ENCODE data around the gene UBE2G1. TPM values are rescaled to one million over a fixed set of nuclear protein-coding genes. Genes with fewer than 3 reads are reported as not detected.

The UBE2G1 gene
- total RNA-seq, 4 donors from 2014 or later, result 152 to 217 (median 180) TPM

DNA sequence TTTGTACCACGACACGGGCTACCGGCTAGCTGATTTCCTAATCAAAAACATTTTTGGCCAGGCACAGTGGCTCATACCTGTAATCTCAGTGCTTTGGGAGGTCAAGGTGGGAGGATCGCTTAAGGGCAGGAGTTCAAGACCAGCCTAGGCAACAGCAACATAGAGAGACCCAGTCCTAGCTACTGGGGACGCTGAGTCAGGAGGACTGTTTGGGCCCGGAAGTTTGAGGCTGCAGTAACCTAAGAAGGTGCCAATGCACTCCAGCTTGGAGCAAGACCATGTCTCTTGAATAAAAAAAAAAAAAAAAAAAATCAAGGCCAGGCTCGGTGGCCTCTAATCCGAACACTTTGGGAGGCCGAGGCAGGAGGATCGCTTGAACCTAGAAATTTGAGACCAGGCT lies 49.8 kb downstream of the UBE2G1 start:
- Histone ChIP-seq H3K9me3 (no peaks in the 10 kb centered on the region), H3K36me3 (peaks cover 0 to 2% of the 10 kb centered on the region in 2 donors), H3K27ac (peak overlapping the region; percentile 67 to 77 (median 72)), H3K4me1 (peaks cover 68 to 89% of the 10 kb centered on the region in 2 donors), H3K4me3 (no peak overlapping the region), H3K27me3 (no peaks in the 10 kb centered on the region)
- in situ Hi-C loops (cut with MboI; ENCODE audit: low sequenced_read_pairs in 4 of 4) (no loop called here), intact Hi-C loops (cut with DNase I; ENCODE audit: low total_unique reads) (no loop called here)
- TF ChIP-seq POLR2A (IDR thresholded peaks at IDR 0.05), result no peak
- TF ChIP-seq, protein P1, sequence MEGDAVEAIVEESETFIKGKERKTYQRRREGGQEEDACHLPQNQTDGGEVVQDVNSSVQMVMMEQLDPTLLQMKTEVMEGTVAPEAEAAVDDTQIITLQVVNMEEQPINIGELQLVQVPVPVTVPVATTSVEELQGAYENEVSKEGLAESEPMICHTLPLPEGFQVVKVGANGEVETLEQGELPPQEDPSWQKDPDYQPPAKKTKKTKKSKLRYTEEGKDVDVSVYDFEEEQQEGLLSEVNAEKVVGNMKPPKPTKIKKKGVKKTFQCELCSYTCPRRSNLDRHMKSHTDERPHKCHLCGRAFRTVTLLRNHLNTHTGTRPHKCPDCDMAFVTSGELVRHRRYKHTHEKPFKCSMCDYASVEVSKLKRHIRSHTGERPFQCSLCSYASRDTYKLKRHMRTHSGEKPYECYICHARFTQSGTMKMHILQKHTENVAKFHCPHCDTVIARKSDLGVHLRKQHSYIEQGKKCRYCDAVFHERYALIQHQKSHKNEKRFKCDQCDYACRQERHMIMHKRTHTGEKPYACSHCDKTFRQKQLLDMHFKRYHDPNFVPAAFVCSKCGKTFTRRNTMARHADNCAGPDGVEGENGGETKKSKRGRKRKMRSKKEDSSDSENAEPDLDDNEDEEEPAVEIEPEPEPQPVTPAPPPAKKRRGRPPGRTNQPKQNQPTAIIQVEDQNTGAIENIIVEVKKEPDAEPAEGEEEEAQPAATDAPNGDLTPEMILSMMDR (IDR thresholded peaks at IDR 0.05 in 4 of 5, conservative IDR thresholded peaks at IDR 0.05 in 1 of 5), result no peak
- DNase-seq, result peak in 1 of 2 donors; percentile 35
- peak; percentile 49 to 70 for ATAC-seq

DNA sequence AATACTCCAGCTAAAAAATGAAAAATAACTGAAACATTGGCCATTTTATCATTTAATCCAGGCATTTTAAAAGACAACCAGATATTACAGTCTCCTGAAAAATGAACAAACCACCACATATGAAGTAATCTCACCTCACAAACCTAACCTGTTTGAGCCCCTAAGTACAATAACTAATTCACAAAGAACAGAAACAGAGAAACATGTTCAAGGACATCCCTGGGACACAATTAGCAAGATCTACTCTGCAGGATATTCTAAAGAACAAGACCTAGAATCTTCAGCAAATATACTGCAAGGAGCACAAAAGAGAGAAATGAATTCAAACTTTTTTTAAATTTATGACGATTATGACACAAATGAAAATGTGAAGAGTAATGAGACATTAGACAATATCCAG lies 51.9 kb downstream of the UBE2G1 start:
- in situ Hi-C loops (cut with MboI; ENCODE audit: low sequenced_read_pairs in 4 of 4), result no loop called here

DNA sequence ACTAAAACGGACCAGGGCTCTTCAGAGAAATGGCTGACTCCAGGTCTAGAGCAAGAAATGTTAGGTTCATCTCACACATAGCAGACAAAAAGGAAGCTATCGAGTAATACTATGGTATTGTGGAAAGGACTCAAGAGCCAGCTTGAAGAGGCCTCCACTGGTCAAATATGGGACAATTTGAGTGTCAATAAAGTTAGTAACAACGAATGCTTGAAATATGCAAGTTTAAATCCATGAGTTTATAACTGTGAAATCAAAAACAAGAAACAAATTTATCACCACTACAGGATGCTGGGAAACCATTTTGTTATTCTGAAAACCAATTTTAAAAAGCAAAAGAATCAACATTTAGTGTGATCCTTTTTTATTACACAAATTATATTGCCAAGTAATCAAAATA lies 52.3 kb downstream of the UBE2G1 start:
- H3K9me3 ChIP-seq, result no peaks in the 10 kb centered on the region
- H3K27ac ChIP-seq, result peak overlapping the region; percentile 38 to 77 (median 66)
- peak overlapping the region in 1 of 4 donors; percentile 44 for H3K4me3 ChIP-seq
- TF ChIP-seq, protein P1 (IDR thresholded peaks at IDR 0.05 in 4 of 5, conservative IDR thresholded peaks at IDR 0.05 in 1 of 5), result no peak
- no peak for TF ChIP-seq POLR2A (IDR thresholded peaks at IDR 0.05)
- peaks cover 84 to 87% of the 10 kb centered on the region in 2 donors for H3K4me1 ChIP-seq
- DNase-seq (no peak), ATAC-seq (no peak)
- in situ Hi-C loops (cut with MboI; ENCODE audit: low sequenced_read_pairs in 4 of 4), result no loop called here
- H3K27me3 ChIP-seq, result no peaks in the 10 kb centered on the region
- no peaks in the 10 kb centered on the region for H3K36me3 ChIP-seq
- intact Hi-C loops (cut with DNase I; ENCODE audit: low total_unique reads), result loop anchor here (5.0 kb wide), 1 partner anchor 98 kb away; no protein-coding TSS in a partner anchor

More for the DNA sequence above, 51.9 kb downstream of the UBE2G1 start:
- Histone ChIP-seq H3K36me3 (peaks cover 0 to 2% of the 10 kb centered on the region in 2 donors), H3K4me3 (no peak overlapping the region), H3K27me3 (no peaks in the 10 kb centered on the region), H3K4me1 (peaks cover 83 to 88% of the 10 kb centered on the region in 2 donors), H3K9me3 (no peaks in the 10 kb centered on the region), H3K27ac (peak overlapping the region; percentile 38 to 77 (median 66))
- TF ChIP-seq POLR2A (IDR thresholded peaks at IDR 0.05), result no peak
- TF ChIP-seq, protein P1 (IDR thresholded peaks at IDR 0.05 in 4 of 5, conservative IDR thresholded peaks at IDR 0.05 in 1 of 5), result no peak
- ATAC-seq (no peak), DNase-seq (no peak)
- intact Hi-C loops (cut with DNase I; ENCODE audit: low total_unique reads), result loop anchor here (5.0 kb wide), 1 partner anchor 98 kb away; no protein-coding TSS in a partner anchor

DNA sequence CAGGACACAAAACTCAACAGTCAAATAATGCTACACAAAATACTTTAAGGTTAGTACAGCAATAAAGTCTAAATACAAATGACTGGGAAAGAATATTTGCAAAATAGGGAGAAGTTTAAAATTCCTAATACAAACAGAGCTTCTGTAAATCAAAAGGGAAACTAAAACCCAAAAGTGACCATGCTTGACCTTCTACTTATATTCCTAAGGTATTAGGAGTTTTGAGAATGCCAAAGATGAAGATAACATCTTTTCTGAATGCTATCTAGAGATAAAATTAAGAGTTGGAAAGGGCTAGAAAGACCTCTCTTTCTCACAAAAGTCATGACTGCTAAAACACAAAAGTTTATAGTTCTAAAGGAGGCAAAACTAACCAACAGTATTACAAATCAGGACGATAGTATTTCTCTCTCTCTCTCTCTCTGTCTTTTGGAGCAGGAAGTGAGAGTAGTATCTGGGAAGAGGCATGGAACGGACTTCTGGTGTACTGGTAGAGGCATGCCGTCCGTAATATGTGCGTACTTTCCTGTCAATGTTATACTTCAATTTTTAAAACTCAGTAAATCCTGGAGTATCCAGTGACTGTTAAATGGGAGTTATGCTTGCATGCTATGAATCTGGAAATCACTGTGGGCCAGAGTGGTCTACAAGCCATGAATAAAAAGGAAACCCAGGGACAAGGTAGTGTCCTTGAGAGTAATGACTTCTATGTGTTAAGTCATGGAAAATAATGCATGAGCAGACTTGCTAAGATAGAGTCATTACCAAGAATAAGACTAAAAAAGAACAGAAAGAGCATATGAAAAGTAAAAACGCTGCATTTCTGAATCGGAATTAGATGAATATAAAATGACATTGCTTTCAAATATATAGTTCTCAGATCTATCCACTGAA lies 53.0 kb downstream of the UBE2G1 start:
- intact Hi-C loops (cut with DNase I; ENCODE audit: low total_unique reads) (loop anchor here (5.0 kb wide), 1 partner anchor 99 kb away; no protein-coding TSS in a partner anchor), in situ Hi-C loops (cut with MboI; ENCODE audit: low sequenced_read_pairs in 4 of 4) (no loop called here)
- DNase-seq (no peak), ATAC-seq (no peak)
- Histone ChIP-seq H3K4me1 (peaks cover 80 to 85% of the 10 kb centered on the region in 2 donors), H3K9me3 (no peaks in the 10 kb centered on the region), H3K27me3 (no peaks in the 10 kb centered on the region), H3K27ac (peak overlapping the region; percentile 38 to 77 (median 66)), H3K4me3 (peak overlapping the region in 1 of 4 donors; percentile 44), H3K36me3 (no peaks in the 10 kb centered on the region)
- TF ChIP-seq, protein P1 (IDR thresholded peaks at IDR 0.05 in 4 of 5, conservative IDR thresholded peaks at IDR 0.05 in 1 of 5), result no peak
- TF ChIP-seq POLR2A (IDR thresholded peaks at IDR 0.05), result no peak
